ENCODE data around the gene TPST2. TPM values are rescaled to one million over a fixed set of nuclear protein-coding genes. Genes with fewer than 3 reads are reported as not detected.

Gene TPST2
- 6.1 and 7.0 TPM in 2 replicates for total RNA-seq (2022)
- percentile 38 among the genes with signal in this experiment for Bru-seq, nascent RNA
- BruChase-seq, experiment 1, labeled RNA remaining after a 6-hour chase, result percentile 38 among the genes with signal in this experiment
- percentile 41 among the genes with signal in this experiment for BruChase-seq, experiment 2, labeled RNA remaining after a 2-hour chase
- long read RNA-seq, full-length matches to known transcripts, result 10 of 13 reads
- long read RNA-seq, partial matches to known transcripts, result 2 of 13 reads
- long read RNA-seq, other reads (novel, unspliced or antisense), result 1 of 13 reads

GRCh38 chr22:26589845-26590736, at the start of gene TPST2:
TSS of gene TPST2 (minus strand) at chr22:26590132. CDS start at chr22:26541630, 48,502 bp downstream.
- TF ChIP-seq CTCF (IDR thresholded peaks at IDR 0.05; ENCODE audit: unreplicated experiment), result no peak
- no peaks in the 10 kb centered on the region for H3K9me3 Mint-ChIP-seq (ENCODE audit: unreplicated experiment)
- H3K27me3 Mint-ChIP-seq (ENCODE audit: insufficient read depth, unreplicated experiment), result no peaks in the 10 kb centered on the region
- peaks cover 11% of the 10 kb centered on the region for H3K4me1 Mint-ChIP-seq (ENCODE audit: insufficient read depth, unreplicated experiment)
- intact Hi-C loops (cut with micrococcal nuclease), result loop anchor here (2.0 to 5.0 kb wide), 2 partner anchors 61 to 78 kb away; partner anchors contain the start of gene TFIP11
- H3K27ac Mint-ChIP-seq (ENCODE audit: low read depth, unreplicated experiment), result peak within 1 kb of the TSS; percentile 86
- ChIA-PET CTCF (interaction anchor here (0.6 to 1.6 kb wide), 3 partner anchors 10 to 94 kb away, joined by 3 to 4 read pairs (median 3); no protein-coding TSS in a partner anchor), POLR2A (interaction anchor here (0.5 to 2.3 kb wide), 11 partner anchors 8 to 1025 kb away, joined by 3 to 6 read pairs (median 3); partner anchors contain the start of gene TFIP11)
- H3K4me3 Mint-ChIP-seq (ENCODE audit: unreplicated experiment), result peak within 1 kb of the TSS; percentile 79
- BruUV-seq (replicated peaks), result no TSS peak
- peak; percentile 73 for DNase-seq (ENCODE audit: unreplicated experiment)
- no peaks in the 10 kb centered on the region for H3K36me3 Mint-ChIP-seq (ENCODE audit: insufficient read depth, unreplicated experiment)

GRCh38 chr22:26636296-26636695, 46.4 kb upstream of the TPST2 start:
- peaks cover 44% of the 10 kb centered on the region for H3K27me3 Mint-ChIP-seq (ENCODE audit: insufficient read depth, unreplicated experiment)

GRCh38 chr22:26635117-26635516, 45.2 kb upstream of the TPST2 start:
- DNase-seq (ENCODE audit: unreplicated experiment), result no peak
- intact Hi-C loops (cut with micrococcal nuclease), result no loop called here
- H3K4me3 Mint-ChIP-seq (ENCODE audit: unreplicated experiment), result no peak overlapping the region
- no peaks in the 10 kb centered on the region for H3K36me3 Mint-ChIP-seq (ENCODE audit: insufficient read depth, unreplicated experiment)
- POLR2A ChIA-PET, result no interaction called here
- H3K9me3 Mint-ChIP-seq (ENCODE audit: unreplicated experiment), result no peaks in the 10 kb centered on the region
- CTCF ChIA-PET, result no interaction called here
- H3K4me1 Mint-ChIP-seq (ENCODE audit: insufficient read depth, unreplicated experiment), result no peaks in the 10 kb centered on the region
- no peak for TF ChIP-seq CTCF (IDR thresholded peaks at IDR 0.05; ENCODE audit: unreplicated experiment)
- no peak overlapping the region for H3K27ac Mint-ChIP-seq (ENCODE audit: low read depth, unreplicated experiment)
- no TSS peak for BruUV-seq (replicated peaks)
- peaks cover 33% of the 10 kb centered on the region for H3K27me3 Mint-ChIP-seq (ENCODE audit: insufficient read depth, unreplicated experiment)

More at GRCh38 chr22:26636296-26636695, 46.4 kb upstream of the TPST2 start:
- Mint-ChIP-seq H3K9me3 (ENCODE audit: unreplicated experiment) (no peaks in the 10 kb centered on the region), H3K4me1 (ENCODE audit: insufficient read depth, unreplicated experiment) (no peaks in the 10 kb centered on the region), H3K36me3 (ENCODE audit: insufficient read depth, unreplicated experiment) (no peaks in the 10 kb centered on the region), H3K27ac (ENCODE audit: low read depth, unreplicated experiment) (no peak overlapping the region), H3K4me3 (ENCODE audit: unreplicated experiment) (no peak overlapping the region)
- ChIA-PET POLR2A (no interaction called here), CTCF (no interaction called here)
- BruUV-seq (replicated peaks), result no TSS peak
- TF ChIP-seq CTCF (IDR thresholded peaks at IDR 0.05; ENCODE audit: unreplicated experiment), result no peak
- intact Hi-C loops (cut with micrococcal nuclease), result no loop called here
- no peak for DNase-seq (ENCODE audit: unreplicated experiment)

GRCh38 chr22:26634189-26634588, 44.3 kb upstream of the TPST2 start:
- H3K4me3 Mint-ChIP-seq (ENCODE audit: unreplicated experiment), result no peak overlapping the region
- peaks cover 27% of the 10 kb centered on the region for H3K27me3 Mint-ChIP-seq (ENCODE audit: insufficient read depth, unreplicated experiment)
- intact Hi-C loops (cut with micrococcal nuclease), result no loop called here
- TF ChIP-seq CTCF (IDR thresholded peaks at IDR 0.05; ENCODE audit: unreplicated experiment), result no peak
- no peaks in the 10 kb centered on the region for H3K9me3 Mint-ChIP-seq (ENCODE audit: unreplicated experiment)
- no peaks in the 10 kb centered on the region for H3K4me1 Mint-ChIP-seq (ENCODE audit: insufficient read depth, unreplicated experiment)
- ChIA-PET CTCF (no interaction called here), POLR2A (no interaction called here)
- no peak for DNase-seq (ENCODE audit: unreplicated experiment)
- H3K36me3 Mint-ChIP-seq (ENCODE audit: insufficient read depth, unreplicated experiment), result no peaks in the 10 kb centered on the region
- H3K27ac Mint-ChIP-seq (ENCODE audit: low read depth, unreplicated experiment), result no peak overlapping the region
- BruUV-seq (replicated peaks), result no TSS peak
